ENCODE measurements around the gene PTPRN2.
"Not testable (repeated sequence)": the region's sequence is repeated elsewhere in the genome, so short reads cannot be mapped to it uniquely, and the experiment has no call there.

PTPRN2 gene

GRCh38 chr7:158301207-158301606 lies 286.4 kb downstream of the PTPRN2 start:
- no peak for DNase-seq (ENCODE audit: low read depth)

- no peak for DNase-seq (ENCODE audit: low read depth)
Observed at GRCh38 chr7:158300427-158300826, 287.2 kb downstream of the PTPRN2 start.

GRCh38 chr7:158299607-158300006 lies 288.0 kb downstream of the PTPRN2 start:
- no peak for DNase-seq (ENCODE audit: low read depth)

DNA sequence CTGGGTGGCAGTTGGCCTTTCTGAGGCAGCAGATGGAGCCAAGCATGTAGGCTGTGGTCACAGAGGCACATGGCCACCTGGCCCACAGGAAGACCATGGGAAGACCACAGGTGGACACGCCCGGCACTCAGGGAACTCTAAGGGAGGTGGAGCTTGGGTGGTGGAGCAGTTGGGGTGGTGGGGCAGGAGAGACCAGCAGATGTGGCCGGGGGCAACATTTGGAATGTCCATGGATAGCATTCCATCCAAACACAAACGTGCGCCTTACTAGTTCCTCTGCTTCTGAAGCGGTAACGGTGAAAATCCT lies 290.9 kb downstream of the PTPRN2 start:
- no peak for DNase-seq (ENCODE audit: low read depth)

DNA sequence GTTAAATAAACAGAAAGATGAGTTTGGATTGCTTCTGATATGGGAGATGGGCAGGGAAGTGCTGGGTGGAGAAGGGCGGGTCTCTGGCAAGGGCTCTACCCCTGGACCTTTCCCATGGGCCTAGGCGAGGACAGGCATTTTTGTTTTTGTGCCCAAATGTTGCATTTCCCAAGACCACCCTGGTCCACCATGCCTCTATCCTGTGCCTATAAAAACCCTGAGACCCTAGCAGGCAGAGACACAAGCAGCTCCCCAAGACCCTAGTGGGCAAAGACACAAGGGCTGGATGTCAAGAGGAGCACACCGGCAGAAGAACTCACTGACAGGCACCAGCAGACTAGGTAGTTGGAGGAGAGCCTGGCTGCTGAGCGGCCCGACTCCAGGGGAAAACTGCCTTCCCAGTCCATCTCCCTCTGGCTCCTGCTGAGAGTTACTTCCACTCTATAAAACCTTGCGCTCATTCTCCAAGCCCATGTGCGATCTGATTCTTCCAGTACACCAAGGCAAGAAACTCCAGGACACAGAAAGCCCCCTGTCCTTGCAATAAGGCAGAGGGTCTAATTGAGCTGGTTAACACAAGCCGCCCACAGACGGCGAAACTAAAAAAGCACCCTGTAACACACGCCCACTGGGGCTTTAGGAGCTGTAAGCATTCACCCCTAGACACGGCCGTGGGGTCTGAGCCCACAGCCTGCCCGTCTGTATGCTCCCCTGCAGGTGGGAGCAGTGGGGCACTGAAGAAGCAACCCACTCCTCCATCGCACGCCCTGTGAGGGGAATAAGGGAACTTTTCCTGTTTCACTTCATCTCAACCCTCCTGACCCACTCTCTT lies 291.4 kb downstream of the PTPRN2 start:
- no peak for DNase-seq (ENCODE audit: low read depth)

DNA sequence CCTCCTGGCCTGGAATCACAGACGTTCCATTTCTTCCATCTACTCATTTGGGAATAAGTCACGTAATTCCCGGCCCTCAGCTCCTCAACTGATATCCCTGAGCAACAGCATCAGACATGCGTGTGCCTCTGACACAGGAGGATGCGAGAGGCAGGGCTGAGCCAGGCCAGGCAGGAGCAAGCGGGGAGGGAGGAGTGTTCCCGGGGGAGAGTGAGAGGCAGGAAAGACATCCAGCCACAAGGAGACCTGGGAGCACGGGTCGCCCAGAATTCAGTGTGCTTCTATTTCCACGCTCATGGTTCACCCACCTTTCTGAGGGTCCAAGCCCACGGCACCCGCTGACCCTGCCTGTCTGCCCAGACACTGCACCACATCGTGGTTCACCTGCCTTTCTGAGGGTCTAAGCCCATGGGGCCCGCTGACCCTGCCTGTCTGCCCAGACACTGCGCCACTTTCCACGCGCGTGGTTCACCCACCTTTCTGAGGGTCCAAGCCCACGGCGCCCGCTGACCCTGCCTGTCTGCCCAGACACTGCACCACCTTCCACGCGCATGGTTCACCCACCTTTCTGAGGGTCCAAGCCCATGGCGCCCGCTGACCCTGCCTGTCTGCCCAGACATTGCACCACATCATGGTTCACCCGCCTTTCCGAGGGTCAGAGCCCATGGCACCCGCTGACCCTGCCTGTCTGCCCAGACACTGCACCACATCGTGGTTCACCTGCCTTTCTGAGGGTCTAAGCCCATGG lies 293.0 kb downstream of the PTPRN2 start:
- DNase-seq (ENCODE audit: low read depth), result not testable (repeated sequence)

DNA sequence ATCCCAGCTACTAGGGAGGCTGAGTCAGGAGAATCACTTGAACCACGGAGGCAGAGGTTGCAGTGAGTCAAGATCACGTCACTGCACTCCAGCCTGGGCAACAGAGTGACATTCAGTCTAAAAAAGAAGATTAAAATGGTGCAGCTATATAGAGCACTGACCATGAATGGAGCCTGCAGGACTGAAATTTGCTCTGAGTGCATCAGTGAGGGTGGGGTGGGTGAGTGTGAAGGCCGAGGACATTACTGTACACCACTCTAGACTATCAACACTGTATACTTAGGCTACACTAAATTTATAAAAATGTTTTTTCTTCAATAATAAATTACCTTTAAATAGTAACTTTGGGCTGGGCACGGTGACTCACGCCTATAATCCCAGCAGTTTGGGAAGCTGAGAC lies 294.7 kb downstream of the PTPRN2 start:
- DNase-seq (ENCODE audit: low read depth), result no peak

DNA sequence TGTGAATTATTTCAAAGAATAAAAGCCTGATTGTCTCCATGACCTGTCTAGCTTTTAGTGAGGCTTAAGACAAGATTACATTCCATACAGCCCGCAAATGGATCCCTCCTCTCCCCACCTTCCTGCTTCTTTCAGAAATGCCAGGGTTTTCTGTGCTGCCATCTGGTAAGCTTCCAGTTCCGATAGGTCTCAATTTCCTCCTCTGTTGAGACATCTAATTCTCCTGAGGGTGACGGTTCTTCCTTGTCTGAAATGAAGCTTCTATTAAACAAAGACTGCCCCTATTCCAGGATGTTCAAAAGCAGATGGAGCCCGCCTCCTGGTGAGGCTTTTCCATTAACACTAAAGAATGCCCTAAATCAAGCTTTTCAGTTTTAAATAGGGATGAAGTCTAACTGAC lies 295.6 kb downstream of the PTPRN2 start:
- DNase-seq (ENCODE audit: low read depth), result no peak

GRCh38 chr7:158289761-158290523 lies 297.7 kb downstream of the PTPRN2 start:
- DNase-seq (ENCODE audit: low read depth), result no peak

DNA sequence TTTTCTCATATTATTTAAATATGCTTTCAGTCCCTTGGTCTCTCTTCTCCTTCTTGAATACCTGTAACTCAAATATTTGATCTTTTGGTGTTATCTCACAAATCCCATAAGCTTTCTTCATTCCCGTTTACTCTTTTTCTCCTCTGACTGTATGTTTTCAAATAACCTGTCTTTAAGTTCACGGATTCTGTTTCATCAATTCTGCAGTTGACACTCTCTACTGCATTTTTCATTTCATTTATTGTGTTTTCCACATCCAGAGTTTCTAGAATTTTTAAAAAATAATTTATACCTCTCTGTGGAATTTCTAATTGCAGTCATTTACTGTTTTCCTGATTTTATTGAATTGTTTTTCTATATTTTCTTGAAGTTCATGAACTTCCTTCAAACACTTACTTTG lies 298.4 kb downstream of the PTPRN2 start:
- DNase-seq (ENCODE audit: low read depth), result no peak

DNA sequence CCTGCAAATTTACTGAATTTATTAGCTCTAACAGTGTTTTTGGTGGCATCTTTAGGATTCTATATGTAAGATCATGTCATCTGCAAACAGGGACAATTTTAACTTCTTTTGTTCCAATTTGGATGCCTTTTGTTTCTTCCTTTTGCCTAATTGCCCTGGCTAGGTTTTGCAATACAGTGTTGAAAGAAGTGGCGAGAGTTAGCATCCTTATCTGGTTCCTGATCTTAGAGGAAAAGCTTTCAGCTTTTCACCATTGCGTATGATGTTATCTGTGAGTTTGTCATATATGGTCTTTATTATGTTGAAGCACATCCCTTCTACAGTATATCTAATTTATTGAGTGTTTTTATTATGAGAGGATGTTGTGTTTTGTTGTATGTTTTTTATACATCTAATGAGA lies 301.4 kb downstream of the PTPRN2 start:
- no peak for DNase-seq (ENCODE audit: low read depth)

DNA sequence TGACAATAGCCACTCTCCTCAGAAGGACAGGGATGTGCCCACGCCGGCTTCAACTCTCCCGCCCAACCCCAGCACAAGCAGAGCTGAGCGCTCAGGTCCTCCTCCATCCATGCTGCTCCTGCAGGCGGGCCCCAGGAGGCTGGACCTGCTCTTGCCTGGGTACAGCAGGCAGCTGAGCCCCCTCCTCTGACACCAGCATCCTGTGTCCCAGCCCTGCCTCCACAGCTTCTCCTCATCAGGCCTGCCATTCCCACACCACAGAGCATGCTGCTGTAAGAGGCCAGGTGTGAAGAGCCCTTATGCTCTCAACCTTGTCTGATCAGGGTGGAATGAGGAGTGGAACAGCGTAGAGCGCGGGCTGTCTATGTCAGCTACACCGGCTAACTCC lies 302.2 kb downstream of the PTPRN2 start:
- no peak for DNase-seq (ENCODE audit: low read depth)

DNA sequence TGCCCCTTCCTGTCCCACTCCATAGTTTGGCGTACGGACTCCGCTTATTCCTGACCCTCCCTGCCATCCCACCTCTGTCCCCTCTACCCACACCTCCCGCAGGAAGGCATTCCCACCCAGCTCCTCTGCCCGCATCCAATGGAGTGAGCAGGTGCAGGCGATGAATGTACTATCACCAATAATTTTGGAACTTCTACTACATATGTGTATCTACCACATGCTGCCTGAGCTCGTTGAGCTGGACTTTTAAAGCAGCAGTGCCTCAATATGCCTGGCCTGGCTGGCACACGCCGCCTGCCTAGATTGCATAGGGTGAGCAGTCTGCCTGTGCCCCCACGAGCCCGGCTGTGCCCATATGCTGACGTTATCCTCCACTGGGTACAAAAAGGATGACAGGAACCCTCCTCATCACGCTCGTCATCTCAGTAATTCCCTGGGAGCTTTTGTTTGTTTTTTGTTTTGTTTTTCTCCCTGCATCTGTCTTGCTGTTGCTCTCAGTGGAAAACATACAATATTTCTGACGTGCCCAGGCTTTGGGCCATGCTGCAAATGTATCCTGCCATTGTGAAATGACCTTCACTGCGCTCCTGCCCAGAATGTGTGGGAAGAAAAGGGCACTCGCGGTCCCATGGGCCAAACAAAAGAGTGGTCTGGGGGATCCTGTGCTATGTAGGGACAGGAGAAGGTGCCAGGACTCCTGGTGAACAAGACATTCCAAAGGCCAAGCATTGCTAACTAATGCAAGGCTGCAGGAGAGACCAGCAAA lies 302.8 kb downstream of the PTPRN2 start:
- no peak for DNase-seq (ENCODE audit: low read depth)

GRCh38 chr7:158284121-158284520 lies 303.5 kb downstream of the PTPRN2 start:
- no peak for DNase-seq (ENCODE audit: low read depth)

GRCh38 chr7:158283016-158283974 lies 304.3 kb downstream of the PTPRN2 start:
- no peak for DNase-seq (ENCODE audit: low read depth)

DNA sequence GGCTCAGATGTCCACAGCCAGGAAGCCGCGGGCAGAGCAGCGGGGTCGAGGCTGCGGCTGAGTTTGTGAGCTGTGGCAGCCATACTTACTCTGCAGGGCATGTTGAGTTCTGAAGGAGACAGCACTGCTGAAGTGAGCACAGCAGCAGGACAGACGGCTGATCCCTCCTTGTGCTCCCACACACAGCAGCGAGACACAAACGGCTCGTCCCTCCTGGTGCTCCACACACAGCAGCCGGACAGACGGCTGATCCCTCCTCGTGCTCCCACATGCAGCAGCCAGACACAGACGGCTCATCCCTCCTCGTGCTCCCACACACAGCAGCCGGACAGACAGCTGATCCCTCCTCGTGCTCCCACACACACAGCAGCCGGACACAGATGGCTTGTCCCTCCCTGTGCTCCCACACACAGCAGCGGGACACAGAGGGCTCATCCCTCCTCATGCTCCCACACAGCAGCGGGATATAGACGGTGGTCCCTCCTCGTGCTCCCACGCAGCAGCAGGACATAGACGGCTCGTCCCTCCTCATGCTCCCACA lies 305.1 kb downstream of the PTPRN2 start:
- no peak for DNase-seq (ENCODE audit: low read depth)

DNA sequence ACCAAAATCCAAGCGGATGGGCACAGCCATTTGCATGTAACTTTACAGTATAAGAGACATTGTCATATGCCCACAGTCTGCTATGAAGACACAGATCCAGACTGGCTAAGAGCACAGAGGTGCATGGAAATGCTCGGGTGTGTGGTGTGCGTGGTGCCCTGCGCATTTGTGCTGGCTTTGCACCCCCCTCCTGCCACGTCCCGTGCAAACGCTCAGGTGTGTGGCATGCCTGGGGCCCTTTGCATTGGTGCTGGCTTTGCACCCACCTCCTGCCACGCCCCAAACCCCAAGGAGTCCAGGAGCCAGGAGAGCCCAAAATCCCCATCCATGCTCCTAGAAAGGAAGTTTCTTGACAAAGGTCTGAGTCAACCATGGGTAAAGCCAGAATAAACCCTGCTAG lies 306.2 kb downstream of the PTPRN2 start:
- DNase-seq (ENCODE audit: low read depth), result no peak

DNA sequence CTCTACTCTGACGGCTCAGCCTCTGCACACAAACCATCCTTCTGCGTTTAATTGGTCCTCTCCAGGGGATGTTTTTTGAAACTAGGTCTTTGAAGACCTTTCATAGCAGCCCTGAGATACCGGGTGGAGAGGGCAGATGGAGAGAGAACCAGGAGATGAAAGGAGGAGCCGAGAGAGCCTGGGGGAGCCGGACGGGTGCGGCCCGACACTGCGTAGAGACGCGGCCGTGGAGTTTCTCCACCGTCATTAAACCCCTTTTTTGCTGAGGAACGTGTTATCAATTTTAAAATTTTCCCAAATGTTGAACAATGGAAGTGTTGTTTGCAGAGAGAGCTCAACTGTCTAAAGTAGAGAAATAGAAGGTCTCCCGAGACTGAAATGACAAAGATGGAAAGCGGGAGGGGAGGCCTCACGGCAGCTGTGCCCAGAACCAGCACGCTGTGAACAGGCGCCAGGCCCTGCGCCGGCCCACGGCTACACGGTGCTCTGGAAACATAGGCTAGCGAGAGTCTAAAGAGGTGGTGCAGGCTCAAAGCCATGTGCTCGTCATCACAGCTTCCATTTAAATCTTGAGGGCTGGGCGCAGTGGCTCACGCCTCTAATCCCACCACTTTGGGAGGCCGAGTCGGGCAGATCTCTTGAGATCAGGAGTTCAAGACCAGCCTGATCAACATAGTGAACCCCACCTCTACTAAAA lies 307.0 kb downstream of the PTPRN2 start:
- DNase-seq (ENCODE audit: low read depth), result no peak

DNA sequence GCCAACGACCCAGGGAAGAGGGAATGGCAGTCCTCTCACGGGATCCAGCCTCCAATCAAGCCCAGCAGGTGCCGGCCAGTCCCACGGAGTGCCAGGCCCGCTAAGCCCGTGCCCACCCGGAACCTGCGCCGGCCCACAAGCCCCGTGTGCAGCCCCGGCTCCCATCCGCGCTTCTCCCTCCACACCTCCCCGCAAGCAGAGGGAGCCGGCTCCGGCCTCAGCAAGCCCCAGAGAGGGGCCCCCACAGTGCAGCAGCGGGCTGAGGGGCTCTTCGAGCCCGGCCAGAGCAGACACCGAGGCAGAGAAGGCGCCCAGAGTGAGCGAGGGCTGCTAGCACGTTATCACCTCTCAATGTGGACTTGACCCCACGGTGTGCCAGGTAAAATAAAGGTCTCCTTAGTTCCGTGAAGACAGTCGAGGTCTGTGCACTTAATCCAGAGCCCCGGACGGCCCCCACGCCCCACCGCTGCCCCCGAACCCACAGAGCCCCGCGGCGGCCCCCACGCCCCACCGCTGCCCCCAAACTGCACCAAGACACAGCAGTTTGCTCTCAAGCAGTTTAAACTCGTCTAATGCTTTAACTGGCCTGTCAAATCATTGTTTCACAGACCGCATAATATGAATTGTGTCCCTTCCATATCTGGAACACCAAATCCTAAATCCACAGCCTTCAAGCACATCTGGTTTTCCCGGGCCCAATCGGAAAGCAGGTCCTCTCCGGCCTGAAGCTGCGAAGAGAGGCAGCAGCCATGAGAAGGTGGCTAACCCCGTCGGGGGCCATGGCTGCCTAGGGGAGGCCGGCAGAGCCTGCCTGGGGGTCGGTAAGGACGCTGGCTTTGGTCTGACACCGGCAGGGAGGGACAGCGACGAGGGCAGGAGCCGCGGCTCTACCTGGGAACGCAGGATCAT lies 307.8 kb downstream of the PTPRN2 start:
- no peak for DNase-seq (ENCODE audit: low read depth)

Measured in HS-5 (cell line).